ENCODE measurements around the gene UBXN10. TPM values are rescaled to one million over a fixed set of nuclear protein-coding genes. Genes with fewer than 3 reads are reported as not detected.

Gene UBXN10, protein sequence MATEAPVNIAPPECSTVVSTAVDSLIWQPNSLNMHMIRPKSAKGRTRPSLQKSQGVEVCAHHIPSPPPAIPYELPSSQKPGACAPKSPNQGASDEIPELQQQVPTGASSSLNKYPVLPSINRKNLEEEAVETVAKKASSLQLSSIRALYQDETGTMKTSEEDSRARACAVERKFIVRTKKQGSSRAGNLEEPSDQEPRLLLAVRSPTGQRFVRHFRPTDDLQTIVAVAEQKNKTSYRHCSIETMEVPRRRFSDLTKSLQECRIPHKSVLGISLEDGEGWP
- not detected for total RNA-seq (2021; fragmentation: NEBNext Ultra II Directional; extraction: Animal tissue kit (Norgen Biotek cat#: 25700))
- long read RNA-seq = 0 reads

DNA sequence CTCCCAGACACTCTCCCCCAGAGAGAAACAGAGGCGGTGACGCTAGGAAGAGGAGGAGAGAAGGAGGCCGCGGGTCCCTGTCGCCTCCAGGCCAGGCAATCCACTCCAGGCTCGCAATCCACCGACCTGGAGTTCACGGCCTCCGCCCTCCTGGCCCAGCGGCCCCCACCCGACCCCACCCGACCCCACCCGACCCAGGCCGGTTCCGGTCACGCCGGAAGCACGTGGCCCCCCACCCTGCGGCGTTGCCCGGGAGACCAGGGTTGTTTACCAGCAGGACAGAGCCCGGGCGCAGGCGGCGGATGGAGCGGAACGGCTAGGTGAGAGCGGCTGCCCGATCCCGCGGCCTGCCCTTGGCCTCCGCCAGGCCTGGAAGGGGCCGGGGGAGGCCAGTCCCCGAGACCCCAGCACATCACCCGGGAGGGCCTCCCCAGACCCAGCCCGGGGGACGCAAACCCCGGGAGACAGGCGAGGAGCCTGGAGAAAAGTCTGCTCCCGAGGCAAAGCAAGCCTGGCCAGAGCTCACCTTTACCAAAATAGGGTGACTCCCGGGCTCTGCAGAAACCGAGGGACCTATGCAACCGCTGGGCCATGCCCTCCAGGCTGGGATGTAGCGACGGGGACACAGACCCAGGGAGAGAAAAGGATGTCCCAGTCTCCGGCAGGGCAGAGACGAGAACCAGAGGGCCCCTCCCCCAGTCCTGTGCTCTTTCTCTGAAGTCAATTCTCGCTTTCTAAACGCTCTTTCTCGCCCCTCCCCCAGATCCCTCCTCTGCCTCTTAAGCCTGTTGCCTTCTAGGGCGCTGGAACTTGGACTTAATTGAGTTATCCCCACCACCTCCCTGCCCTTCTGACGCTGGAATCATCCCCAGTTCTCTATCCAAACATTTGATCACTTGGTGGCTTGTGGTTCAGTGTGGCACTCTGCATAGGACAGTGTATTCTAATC is at the start of gene UBXN10, which contains the start of gene PLA2G2C:
Gene UBXN10 (plus strand): TSS at position 263 of the 949 bp plus-strand sequence. CDS start 4,466 bp downstream, outside the sequence.
Gene PLA2G2C (minus strand): TSS at position 685 of the 949 bp plus-strand sequence. CDS start 9,155 bp downstream, outside the sequence.
- H3K27ac Mint-ChIP-seq = no peak within 1 kb of the TSS
- DNase-seq = no peak
- TF ChIP-seq, protein P1, sequence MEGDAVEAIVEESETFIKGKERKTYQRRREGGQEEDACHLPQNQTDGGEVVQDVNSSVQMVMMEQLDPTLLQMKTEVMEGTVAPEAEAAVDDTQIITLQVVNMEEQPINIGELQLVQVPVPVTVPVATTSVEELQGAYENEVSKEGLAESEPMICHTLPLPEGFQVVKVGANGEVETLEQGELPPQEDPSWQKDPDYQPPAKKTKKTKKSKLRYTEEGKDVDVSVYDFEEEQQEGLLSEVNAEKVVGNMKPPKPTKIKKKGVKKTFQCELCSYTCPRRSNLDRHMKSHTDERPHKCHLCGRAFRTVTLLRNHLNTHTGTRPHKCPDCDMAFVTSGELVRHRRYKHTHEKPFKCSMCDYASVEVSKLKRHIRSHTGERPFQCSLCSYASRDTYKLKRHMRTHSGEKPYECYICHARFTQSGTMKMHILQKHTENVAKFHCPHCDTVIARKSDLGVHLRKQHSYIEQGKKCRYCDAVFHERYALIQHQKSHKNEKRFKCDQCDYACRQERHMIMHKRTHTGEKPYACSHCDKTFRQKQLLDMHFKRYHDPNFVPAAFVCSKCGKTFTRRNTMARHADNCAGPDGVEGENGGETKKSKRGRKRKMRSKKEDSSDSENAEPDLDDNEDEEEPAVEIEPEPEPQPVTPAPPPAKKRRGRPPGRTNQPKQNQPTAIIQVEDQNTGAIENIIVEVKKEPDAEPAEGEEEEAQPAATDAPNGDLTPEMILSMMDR (IDR thresholded peaks at IDR 0.05) = no peak
- no peaks in the 10 kb centered on the region; the same call in 1 of the 2 replicates for H3K36me3 Mint-ChIP-seq (ENCODE audit: low read depth)
- no peaks in the 10 kb centered on the region for H3K4me1 Mint-ChIP-seq (ENCODE audit: low read depth)
- no peak within 1 kb of the TSS for H3K4me3 Mint-ChIP-seq
- peaks cover 52% of the 10 kb centered on the region for H3K27me3 Mint-ChIP-seq (ENCODE audit: insufficient read depth)
- H3K9me3 Mint-ChIP-seq = no peaks in the 10 kb centered on the region

DNA sequence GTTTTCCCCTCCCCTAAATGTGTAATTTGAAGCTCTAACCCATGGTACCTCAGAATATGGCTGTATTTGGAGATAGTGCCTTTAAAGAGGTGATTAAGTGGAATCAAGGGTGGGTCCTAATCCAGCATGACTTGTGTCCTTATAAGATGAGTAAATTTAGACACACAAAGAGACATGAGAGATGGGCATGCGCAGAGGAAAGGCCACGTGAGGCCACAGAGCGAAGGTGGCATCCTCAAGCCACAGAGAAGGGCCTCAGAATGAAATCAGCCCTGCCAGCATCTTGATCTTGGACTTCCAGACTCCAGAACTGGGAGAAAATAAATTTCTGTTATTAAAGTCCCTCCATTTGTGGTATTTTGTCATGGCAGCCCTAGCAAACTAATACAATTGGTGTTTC is 49.6 kb upstream of the UBXN10 start:
- TF ChIP-seq, protein P1 (IDR thresholded peaks at IDR 0.05) = no peak
- Mint-ChIP-seq H3K4me1 (ENCODE audit: low read depth) (no peaks in the 10 kb centered on the region), H3K9me3 (no peaks in the 10 kb centered on the region), H3K4me3 (no peak overlapping the region), H3K27me3 (ENCODE audit: insufficient read depth) (peaks cover 39% of the 10 kb centered on the region; the same call in 1 of the 2 replicates), H3K27ac (no peak overlapping the region), H3K36me3 (ENCODE audit: low read depth) (no peaks in the 10 kb centered on the region)
- DNase-seq = no peak

DNA sequence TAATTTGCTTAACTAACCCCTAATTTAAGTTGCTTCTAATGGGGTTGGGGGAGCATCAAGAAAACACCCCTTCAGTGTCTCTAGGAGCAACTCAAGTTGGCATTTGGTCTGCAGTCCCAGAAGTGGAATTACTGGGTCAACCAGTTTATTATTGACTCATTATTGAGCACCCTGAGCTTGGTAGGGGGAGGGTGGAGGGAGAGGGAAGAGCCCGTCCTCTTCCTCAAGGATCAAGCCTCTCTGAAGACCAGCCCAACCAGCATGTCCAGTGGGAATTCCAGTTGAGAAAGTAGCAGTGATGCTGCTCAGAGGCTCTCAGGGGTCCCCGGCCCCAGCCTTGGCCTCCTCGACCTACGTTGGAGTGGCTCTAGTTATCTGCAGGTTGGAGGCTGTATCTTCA is 48.8 kb upstream of the UBXN10 start:
- H3K9me3 Mint-ChIP-seq = no peaks in the 10 kb centered on the region
- no peak overlapping the region for H3K4me3 Mint-ChIP-seq
- no peaks in the 10 kb centered on the region for H3K4me1 Mint-ChIP-seq (ENCODE audit: low read depth)
- TF ChIP-seq, protein P1 (IDR thresholded peaks at IDR 0.05) = no peak
- H3K27ac Mint-ChIP-seq = no peak overlapping the region
- H3K36me3 Mint-ChIP-seq (ENCODE audit: low read depth) = no peaks in the 10 kb centered on the region
- H3K27me3 Mint-ChIP-seq (ENCODE audit: insufficient read depth) = peaks cover 46% of the 10 kb centered on the region; the same call in 1 of the 2 replicates
- no peak for DNase-seq

DNA sequence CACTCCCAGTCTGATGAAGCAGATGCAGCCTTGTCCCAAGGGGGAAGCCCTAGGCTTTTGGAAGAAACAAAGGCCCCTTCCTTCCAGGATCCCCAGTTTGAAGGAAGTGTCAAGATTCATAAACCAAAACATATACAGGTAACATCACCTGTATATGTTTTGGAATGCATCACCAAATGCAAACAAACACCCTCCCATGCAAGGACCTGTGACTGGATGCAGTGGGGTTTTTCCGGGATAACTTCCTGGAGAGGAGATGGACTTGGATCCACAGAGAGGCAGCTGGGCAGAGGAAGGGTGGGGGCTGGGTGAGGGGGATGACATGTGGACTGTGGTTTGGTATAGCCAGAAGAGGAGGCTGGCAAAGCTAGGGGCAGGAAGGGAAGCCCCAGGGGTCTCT is 48.3 kb upstream of the UBXN10 start:
- no peak overlapping the region for H3K27ac Mint-ChIP-seq
- no peaks in the 10 kb centered on the region for H3K36me3 Mint-ChIP-seq (ENCODE audit: low read depth)
- no peak overlapping the region for H3K4me3 Mint-ChIP-seq
- H3K4me1 Mint-ChIP-seq (ENCODE audit: low read depth) = no peaks in the 10 kb centered on the region
- TF ChIP-seq, protein P1 (IDR thresholded peaks at IDR 0.05) = no peak
- H3K27me3 Mint-ChIP-seq (ENCODE audit: insufficient read depth) = peaks cover 43% of the 10 kb centered on the region; the same call in 1 of the 2 replicates
- H3K9me3 Mint-ChIP-seq = no peaks in the 10 kb centered on the region
- no peak for DNase-seq

DNA sequence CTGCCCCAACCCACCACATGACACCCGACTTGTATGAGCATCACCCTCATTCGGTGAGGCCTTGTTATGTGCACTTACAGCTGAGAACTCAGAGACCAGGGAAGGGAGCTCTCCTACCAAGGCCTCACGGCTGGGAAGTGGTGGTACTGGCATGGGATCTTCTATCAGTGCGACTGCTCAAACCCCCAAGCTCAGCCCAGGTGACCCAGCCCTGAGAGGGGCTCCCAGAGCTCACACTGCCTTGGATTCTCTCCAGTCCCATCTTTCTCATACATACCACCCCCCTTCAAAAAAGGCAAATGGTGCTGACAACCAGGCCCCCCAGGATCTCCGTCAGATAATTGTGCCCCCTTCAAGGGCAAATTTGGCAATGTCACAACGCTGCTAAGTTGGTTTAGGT is 47.5 kb upstream of the UBXN10 start:
- no peaks in the 10 kb centered on the region for H3K9me3 Mint-ChIP-seq
- H3K4me1 Mint-ChIP-seq (ENCODE audit: low read depth) = no peaks in the 10 kb centered on the region
- peaks cover 46% of the 10 kb centered on the region; the same call in 1 of the 2 replicates for H3K27me3 Mint-ChIP-seq (ENCODE audit: insufficient read depth)
- H3K27ac Mint-ChIP-seq = no peak overlapping the region
- H3K4me3 Mint-ChIP-seq = no peak overlapping the region
- TF ChIP-seq, protein P1 (IDR thresholded peaks at IDR 0.05) = no peak
- H3K36me3 Mint-ChIP-seq (ENCODE audit: low read depth) = no peaks in the 10 kb centered on the region
- no peak for DNase-seq

Data from HFFc6 (cell line).